Vagina (tissue), 2 donors: Measurements from ENCODE around the gene EPX.

Source experiments
- POLR2A ChIP-seq, 2 donors: fragments of 450-650 bp; IDR thresholded peaks; one replicate each; pipeline ENCODE4 v1.6.1; 2017; ENCODE audit warnings: antibody characterized with exemption in 2 of 2, mild to moderate bottlenecking in 2 of 2, moderate library complexity in 2 of 2
- POLR2AphosphoS5 ChIP-seq, 2 donors: sonication (generic); formaldehyde crosslinking; IDR thresholded peaks; one replicate each; pipeline ENCODE4 v1.9.0; 2017; ENCODE audit warnings: antibody characterized with exemption in 2 of 2, mild to moderate bottlenecking in 2 of 2, low read depth in 1 of 2; ENCODE audit not compliant: insufficient read depth in 1 of 2
- TF ChIP-seq, protein P1 (sequence below), 3 experiments: fragments of 450-650 bp in 2 of 3; fragments of 200-600 bp in 1 of 3; sonication (generic) in 1 of 3; IDR thresholded peaks; one replicate each; pipeline ENCODE4 v1.5.1; 2017 to 2019; ENCODE audit warnings: antibody characterized with exemption in 3 of 3, mild to moderate bottlenecking in 2 of 3, moderate library complexity in 2 of 3

DNA sequence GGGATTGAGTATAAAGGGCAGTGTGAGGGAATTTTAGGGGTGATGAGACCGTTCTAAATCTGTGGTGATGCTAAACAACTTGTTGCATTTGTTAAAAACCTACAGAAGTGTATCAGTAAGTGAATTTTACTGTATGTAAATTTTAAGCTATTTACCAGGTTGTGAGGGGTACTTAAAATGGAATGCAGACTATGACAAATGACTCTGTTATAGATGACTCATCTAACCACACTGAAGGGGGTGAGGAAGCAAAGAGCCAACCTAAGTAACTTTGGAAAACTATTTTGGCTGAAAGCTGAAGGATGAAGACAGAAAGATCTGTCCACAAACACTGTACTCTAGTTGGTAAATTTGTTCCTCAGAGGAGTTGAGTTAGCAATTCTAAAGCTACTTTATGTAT lies 31.8 kb downstream of the EPX start:
- TF ChIP-seq, protein P1, sequence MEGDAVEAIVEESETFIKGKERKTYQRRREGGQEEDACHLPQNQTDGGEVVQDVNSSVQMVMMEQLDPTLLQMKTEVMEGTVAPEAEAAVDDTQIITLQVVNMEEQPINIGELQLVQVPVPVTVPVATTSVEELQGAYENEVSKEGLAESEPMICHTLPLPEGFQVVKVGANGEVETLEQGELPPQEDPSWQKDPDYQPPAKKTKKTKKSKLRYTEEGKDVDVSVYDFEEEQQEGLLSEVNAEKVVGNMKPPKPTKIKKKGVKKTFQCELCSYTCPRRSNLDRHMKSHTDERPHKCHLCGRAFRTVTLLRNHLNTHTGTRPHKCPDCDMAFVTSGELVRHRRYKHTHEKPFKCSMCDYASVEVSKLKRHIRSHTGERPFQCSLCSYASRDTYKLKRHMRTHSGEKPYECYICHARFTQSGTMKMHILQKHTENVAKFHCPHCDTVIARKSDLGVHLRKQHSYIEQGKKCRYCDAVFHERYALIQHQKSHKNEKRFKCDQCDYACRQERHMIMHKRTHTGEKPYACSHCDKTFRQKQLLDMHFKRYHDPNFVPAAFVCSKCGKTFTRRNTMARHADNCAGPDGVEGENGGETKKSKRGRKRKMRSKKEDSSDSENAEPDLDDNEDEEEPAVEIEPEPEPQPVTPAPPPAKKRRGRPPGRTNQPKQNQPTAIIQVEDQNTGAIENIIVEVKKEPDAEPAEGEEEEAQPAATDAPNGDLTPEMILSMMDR (IDR thresholded peaks at IDR 0.05) = no peak
- TF ChIP-seq POLR2AphosphoS5 (IDR thresholded peaks at IDR 0.05; ENCODE audit: insufficient read depth in 1 of 2, low read depth in 1 of 2) (no peak), POLR2A (IDR thresholded peaks at IDR 0.05) (no peak)
